ENCODE data around the gene ZFYVE26. TPM values are rescaled to one million over a fixed set of nuclear protein-coding genes. Genes with fewer than 3 reads are reported as not detected.
A peak's percentile ranks its signal among the peaks of the same experiment; 100 is the strongest.

ZFYVE26 gene
- total RNA-seq, 1 donor from 2014 or later: 19.3 TPM

GRCh38 chr14:67837011-67837624, 20.7 kb upstream of the ZFYVE26 start:
- no peaks in the 10 kb centered on the region for H3K36me3 ChIP-seq
- peak in 1 of 2 donors; percentile 71 for DNase-seq (ENCODE audit: low spot score in 2 of 2)
- H3K27ac ChIP-seq: no peak overlapping the region
- H3K27me3 ChIP-seq: no peaks in the 10 kb centered on the region
- H3K4me3 ChIP-seq: no peak overlapping the region
- intact Hi-C loops (cut with DNase I): loop anchor here (2.0 to 5.0 kb wide), 2 partner anchors 980 to 1005 kb away; no protein-coding TSS in a partner anchor
- TF ChIP-seq CTCF (IDR thresholded peaks at IDR 0.05): peak; percentile 40 to 51 (median 50)
- no peaks in the 10 kb centered on the region for H3K4me1 ChIP-seq
- H3K9me3 ChIP-seq: no peaks in the 10 kb centered on the region

- Histone ChIP-seq H3K27me3 (no peaks in the 10 kb centered on the region), H3K27ac (no peak overlapping the region), H3K4me1 (no peaks in the 10 kb centered on the region), H3K36me3 (no peaks in the 10 kb centered on the region), H3K4me3 (no peak overlapping the region), H3K9me3 (no peaks in the 10 kb centered on the region)
- TF ChIP-seq CTCF (IDR thresholded peaks at IDR 0.05): no peak
- no peak for DNase-seq (ENCODE audit: low spot score in 2 of 2)
- intact Hi-C loops (cut with DNase I): loop anchor here (5.0 kb wide), 1 partner anchor 1007 kb away; no protein-coding TSS in a partner anchor
These were observed 19.2 kb upstream of the ZFYVE26 start for GRCh38 chr14:67835596-67835995.

DNA sequence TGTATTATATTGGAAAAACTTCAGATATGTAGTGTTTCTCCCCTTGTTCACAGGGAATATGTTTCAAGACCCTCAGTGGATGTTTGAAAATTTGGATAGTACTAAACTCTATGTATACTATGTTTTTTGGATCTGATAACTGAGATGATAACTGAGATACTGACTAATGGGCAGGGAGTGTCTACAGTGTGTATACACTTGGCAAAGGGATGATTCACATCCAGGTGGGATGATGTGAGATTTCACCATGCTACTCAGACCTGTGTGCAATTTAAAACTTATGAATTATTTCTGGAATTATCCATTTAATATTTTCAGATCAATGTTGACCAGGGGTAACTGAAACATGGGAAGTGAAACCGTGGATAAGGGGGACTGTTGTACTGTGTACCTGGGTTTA, 17.0 kb upstream of the ZFYVE26 start:
- DNase-seq (ENCODE audit: low spot score in 2 of 2): no peak
- intact Hi-C loops (cut with DNase I): no loop called here
- Histone ChIP-seq H3K36me3 (no peaks in the 10 kb centered on the region), H3K4me3 (no peak overlapping the region), H3K9me3 (no peaks in the 10 kb centered on the region), H3K4me1 (no peaks in the 10 kb centered on the region), H3K27me3 (no peaks in the 10 kb centered on the region), H3K27ac (no peak overlapping the region)
- no peak for TF ChIP-seq CTCF (IDR thresholded peaks at IDR 0.05)

DNA sequence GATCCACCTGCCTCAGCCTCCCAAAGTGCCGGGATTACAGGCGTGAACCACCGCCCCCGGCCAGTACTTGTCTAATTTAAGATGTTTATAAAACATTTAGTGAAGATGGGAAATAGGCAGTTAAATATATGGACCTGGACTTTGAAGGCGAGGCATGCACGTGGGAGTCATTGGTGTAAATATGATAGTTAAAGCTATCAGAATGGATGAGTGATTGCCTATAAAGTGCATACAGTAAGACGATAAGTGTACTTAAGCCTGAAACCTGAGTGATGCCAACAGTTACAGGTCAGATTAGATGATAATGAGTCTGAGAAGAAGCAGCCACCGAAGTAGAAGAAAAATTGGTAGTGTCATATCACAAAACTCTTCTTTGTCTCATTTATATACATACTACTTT, 14.7 kb upstream of the ZFYVE26 start:
- Histone ChIP-seq H3K4me3 (no peak overlapping the region), H3K27me3 (no peaks in the 10 kb centered on the region), H3K27ac (no peak overlapping the region), H3K36me3 (peaks cover 0 to 1% of the 10 kb centered on the region in 2 donors), H3K4me1 (no peaks in the 10 kb centered on the region), H3K9me3 (no peaks in the 10 kb centered on the region)
- intact Hi-C loops (cut with DNase I): no loop called here
- TF ChIP-seq CTCF (IDR thresholded peaks at IDR 0.05): no peak
- no peak for DNase-seq (ENCODE audit: low spot score in 2 of 2)

DNA sequence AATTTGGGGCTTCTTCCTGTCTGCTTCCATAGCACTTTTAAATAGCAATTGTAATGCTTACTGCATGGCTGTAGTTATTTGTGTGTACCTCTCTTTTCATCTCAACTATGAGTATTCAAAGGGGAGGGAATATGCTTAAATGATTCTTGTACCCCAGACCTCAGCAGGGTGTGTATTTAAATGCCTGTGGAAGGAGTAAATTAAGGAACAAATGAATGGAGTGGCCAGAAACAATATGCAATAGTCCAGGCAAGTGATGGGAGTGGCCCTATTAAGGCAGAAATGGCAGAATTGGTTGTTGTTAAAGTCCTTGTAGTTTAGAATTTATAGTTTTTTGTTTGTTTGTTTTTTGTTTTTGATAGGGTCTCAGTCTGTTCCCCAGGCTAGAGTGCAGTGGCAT, 4.7 kb upstream of the ZFYVE26 start:
- H3K27ac ChIP-seq: no peak overlapping the region
- DNase-seq (ENCODE audit: low spot score in 2 of 2): no peak
- no peaks in the 10 kb centered on the region for H3K27me3 ChIP-seq
- H3K4me3 ChIP-seq: no peak overlapping the region
- no peaks in the 10 kb centered on the region for H3K9me3 ChIP-seq
- peaks cover 0 to 4% of the 10 kb centered on the region in 2 donors for H3K4me1 ChIP-seq
- no peak for TF ChIP-seq CTCF (IDR thresholded peaks at IDR 0.05)
- intact Hi-C loops (cut with DNase I): no loop called here
- H3K36me3 ChIP-seq: peaks cover 0 to 8% of the 10 kb centered on the region in 2 donors
